Cortex of kidney (tissue), 1 donor: ENCODE results near the gene PPP2R3B.
"Not testable (repeated sequence)": the region's sequence is repeated elsewhere in the genome, so short reads cannot be mapped to it uniquely, and the experiment has no call there.

Experiments
- DNase-seq: peaks from one replicate; lab custom pipeline; 2025; lab: John Stamatoyannopoulos, UW

Gene PPP2R3B

DNA sequence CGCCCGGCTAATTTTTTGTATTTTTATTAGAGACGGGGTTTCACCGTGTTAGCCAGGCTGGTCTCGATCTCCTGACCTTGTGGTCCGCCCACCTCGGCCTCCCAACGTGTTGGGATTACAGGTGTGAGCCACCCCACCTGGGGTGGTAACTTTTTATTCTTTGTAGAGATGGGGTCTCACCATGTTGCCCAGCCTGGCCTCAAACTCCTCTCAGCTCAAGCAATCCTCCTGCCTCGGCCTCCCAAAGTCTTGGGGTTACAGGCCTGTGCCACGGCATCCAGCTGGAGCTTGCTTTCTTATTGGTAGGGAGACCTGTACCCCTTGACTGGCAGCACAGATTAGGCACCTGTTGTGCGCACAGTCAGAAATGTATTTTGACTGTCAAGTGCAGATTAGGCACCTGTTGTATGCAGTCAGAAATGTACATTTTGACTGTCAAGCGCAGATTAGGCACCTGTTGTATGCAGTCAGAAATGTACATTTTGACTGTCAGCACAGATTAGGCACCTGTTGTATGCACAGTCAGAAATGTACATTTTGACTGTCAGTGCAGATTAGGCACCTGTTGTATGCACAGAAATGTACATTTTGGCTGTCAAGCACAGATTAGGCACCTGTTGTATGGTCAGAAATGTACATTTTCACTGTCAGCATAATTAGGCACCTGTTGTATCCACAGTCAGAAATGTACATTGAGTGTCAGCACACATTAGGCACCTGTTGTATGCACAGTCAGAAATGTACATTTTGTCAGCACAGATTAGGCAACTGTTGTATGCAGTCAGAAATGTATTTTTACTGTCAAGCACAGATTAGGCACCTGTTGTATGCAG lies 80.7 kb downstream of the PPP2R3B start:
- DNase-seq: not testable (repeated sequence)

DNA sequence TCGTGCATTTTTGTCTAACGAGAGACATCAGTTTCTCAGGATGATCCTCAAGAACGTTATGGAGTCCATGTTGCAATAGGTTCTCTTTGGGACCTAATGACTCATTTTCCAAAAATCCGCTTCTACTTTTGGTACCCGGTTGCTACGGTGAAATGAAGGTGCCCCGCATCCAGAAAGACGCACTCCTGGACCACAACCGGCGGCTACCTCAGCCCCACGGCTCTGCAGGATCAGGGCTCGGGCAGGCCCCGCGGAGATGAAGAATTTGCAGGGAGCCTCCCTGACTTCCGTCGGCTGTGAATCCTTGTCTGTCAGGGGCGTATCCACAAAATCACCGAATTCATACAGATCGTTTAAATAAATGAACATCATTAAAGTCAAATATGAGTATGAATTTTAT lies 83.7 kb downstream of the PPP2R3B start:
- DNase-seq: no peak

DNA sequence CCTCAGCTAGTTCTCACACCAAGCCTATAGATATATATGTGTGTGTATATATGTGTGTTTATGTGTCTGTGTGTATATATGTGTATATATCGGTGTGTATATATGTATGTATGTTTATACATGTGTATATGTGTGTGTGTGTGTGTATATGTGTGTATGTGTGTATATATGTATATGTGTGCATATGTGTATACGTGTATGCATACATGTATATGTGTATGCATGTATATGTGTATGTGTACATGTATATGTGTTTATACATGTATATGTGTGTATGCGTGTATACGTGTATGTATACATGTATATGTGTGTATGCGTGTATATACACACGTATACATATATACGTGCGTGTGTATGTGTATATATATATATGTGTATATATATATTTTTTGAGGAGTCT lies 86.4 kb downstream of the PPP2R3B start:
- DNase-seq: no peak

DNA sequence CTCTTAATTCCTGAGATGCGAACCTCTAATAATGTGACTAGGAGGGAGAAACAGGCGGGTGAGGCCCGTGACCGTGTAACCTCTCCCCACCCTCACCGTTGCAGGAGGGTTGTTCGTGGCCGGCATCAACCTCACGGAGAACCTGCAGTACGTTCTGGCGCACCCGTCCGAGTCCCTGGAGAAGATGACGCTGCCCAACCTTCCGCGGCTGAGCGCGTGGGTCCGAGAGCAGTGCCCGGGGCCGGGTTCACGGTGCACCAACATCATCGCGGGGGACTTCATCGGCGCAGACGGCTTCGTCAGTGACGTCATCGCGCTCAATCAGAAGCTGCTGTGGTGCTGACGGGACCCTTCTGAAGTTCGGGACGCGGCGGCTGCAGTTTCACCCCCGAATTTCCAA lies 87.7 kb downstream of the PPP2R3B start:
- DNase-seq: no peak

DNA sequence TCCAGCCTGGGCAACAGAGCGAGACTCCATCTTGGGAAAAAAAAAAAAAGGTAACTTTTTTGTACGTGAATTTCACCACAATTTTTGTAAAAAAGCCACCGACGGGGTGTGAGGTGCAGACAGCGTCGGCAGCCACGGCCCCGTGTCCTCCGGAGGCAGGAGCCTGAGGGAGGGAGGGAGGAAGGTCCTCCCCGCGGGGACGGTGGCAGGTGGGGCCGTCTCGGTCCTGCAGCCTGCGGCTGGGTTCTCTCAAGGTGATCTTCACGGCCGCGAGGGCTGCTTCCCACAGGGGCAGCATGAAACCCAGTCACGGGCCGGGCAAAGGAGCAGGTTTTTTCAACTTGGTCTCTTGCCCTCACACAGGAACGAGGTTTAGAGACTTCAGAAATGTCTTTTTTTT lies 91.6 kb downstream of the PPP2R3B start:
- DNase-seq: no peak

DNA sequence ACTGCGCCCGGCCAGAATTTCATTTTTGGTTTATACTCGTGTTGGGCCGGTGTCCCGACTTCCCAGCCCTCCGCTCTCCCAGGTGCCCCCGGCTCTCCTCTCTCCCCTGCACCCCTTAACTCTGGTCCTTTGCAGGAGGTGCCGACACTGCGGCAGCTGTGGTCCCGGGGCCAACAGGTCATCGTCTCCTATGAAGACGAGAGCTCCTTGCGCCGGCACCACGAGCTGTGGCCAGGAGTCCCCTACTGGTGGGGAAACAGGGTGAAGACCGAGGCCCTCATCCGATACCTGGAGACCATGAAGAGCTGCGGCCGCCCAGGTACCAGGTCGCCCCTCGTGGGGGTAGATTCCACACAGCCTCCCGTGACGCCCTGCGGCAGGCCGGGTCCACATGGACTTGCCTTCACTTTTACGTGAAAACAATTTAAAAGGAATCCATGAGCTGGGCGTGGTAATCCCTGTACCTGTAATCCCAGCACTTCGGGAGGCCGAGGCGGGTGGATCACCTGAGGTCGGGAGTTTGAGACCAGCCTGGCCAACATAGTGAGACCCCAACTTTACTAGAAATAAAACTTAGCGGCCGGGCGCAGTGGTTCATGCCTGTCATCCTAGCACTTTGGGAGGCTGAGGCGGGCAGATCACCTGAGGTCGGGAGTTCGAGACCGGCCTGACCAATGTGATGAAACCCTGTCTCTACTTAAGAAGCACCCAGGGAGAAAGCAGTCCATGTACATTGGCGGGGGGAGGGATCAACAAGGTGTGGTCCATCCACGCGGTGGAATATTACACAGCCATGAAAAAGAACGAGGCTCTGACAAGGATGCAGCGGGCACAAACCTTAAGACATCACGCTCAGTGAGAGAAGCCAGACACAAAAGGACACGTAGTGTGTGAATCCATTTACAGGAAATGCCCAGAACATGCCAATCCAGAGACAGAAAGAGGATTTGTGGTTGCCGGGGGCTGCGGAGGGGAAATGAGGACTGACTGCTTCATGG lies 93.5 kb downstream of the PPP2R3B start:
- no peak for DNase-seq

DNA sequence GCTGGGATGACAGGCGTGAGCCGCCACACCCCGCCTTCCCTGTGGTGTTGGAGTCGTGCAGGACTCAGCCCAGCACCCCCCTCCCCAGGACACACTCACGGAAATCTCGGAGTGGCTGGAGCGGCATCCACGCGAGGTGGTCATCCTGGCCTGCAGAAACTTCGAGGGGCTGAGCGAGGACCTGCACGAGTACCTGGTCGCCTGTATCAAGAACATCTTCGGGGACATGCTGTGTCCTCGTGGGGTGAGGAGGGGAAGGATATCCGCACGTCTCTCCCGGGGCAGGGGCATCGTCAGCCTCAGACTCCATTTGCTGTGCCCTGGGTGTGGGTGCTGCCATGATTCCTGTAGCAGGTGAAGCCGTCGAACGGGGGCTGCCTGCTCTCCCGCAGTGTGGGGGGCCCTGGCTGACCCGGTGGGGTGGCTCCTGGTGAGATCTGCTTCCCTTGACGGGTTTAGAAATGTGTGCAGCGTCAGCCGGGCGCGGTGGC lies 95.3 kb downstream of the PPP2R3B start:
- no peak for DNase-seq

DNA sequence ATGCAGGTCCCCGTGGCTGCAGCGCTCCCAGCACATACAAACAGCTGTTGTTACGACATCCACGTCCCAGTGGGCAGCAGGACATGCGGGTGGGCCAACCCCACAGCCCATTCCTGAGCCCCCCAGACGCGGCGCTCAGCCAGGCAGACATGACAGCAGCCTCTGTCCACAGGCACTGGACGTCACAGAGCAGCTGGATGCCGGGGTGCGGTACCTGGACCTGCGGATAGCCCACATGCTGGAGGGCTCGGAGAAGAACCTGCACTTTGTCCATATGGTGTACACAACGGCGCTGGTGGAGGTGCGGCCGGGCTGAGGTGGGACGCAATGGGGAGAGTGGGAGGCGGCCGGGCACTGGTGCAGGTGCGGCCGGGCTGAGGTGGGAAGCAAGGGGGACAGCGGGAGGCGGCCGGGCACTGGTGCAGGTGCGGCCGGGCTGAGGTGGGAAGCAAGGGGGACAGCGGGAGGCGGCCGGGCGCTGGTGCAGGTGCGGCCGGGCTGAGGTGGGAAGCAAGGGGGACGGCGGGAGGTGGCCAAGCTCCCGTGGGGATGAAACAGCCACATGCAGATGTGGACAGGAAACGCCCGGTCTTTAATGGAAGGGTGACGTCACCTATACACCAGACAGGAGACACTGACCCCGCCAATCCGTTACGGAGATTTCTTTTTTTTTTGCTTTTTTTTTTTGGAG lies 96.1 kb downstream of the PPP2R3B start:
- DNase-seq: no peak

DNA sequence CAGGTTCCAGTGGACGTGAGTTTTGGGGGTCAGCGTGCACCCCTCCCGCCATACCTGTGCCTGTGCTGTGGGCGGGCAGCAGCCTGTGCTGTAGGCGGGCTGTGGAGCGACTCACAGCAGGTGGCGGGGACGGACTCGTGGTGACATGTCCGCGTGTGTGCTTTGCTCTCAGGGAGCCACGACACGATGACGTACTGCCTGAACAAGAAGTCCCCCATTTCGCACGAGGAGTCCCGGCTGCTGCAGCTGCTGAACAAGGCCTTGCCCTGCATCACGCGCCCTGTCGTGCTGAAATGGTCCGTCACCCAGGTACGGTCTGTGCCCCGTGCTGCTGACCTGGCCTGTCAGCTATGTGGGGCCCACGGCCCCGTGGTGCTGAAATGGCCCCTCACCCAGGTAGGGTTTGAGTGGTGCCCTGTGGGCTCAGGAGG lies 98.1 kb downstream of the PPP2R3B start:
- no peak for DNase-seq

DNA sequence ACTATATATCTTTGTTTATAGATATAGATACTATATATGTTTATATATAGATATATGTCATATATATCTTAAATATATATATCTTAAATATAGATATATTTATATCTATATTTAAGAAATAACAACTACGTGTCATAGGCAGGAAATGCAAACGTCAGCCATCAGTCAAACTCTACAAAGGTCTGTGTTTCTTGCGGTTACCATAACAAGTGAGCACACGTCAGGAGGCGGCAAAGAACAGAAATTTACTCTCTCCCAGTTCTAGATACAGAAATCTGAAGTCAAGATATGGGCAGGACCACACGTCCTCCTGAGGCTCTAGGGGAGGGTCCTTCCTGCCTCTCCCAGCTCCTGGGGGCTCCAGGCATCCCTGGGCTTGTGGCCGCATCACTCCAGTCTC lies 99.0 kb downstream of the PPP2R3B start:
- no peak for DNase-seq

DNA sequence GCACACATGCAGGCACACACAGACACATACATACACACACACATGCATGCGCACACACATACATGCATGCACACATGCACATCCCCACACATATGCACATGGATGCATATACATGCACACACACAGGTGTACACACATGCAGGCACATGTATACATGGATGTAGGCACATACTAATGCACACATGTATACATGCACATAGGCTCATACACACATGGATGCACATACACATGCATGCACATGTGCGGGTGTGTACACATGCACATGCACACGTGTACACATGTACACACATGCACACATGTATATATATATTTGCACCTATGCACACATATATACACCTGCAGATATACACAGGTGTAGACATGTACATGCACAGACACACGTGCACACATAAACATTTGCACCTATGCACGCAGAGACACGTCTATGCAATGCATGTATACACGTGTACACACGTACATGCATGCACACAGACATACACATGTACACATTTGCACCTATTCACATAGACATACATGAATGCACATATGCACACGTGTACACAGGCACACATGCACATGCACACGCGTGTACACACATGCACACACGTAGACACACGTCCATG lies 101.5 kb downstream of the PPP2R3B start:
- DNase-seq: no peak
